Endothelial cell of umbilical vein (primary cell): Measurements from ENCODE around the gene HDAC4. TPM values are rescaled to one million over a fixed set of nuclear protein-coding genes. Genes with fewer than 3 reads are reported as not detected.

Experiments used
- BruUV-seq: library from RNA; stranded (reverse); fragments of 400-500 nt; replicated peaks from 2 replicates; lab custom pipeline; 2021; lab: Mats Ljungman, UMichigan
- CTCF ChIA-PET: fragments of 300-600, 350-600 bp; sonication (Branson Sonifier 250); formaldehyde crosslinking; loops from one replicate; lab custom pipeline; 2021; ENCODE audit warnings: antibody characterized with exemption, inconsistent platforms; lab: Charles Lee
- POLR2A ChIA-PET: fragments of 300-600, 350-600 bp; sonication (Branson Sonifier 250); formaldehyde crosslinking; loops from one replicate; lab custom pipeline; 2021; ENCODE audit warnings: antibody characterized with exemption, inconsistent platforms; lab: Charles Lee
- DNase-seq: peaks from one replicate; pipeline ENCODE4 v3.0.0-alpha.2; 2011; ENCODE audit warnings: low read depth, low spot score
- FAIRE-seq: peaks from 2 replicates; lab custom pipeline; 2011; peaks lifted over from hg19 to GRCh38; lab: Jason Lieb, UNC
- H2AFZ ChIP-seq: 2 replicates; pipeline ENCODE4 v1.6.0; 2012; ENCODE audit warnings: low read depth, low read length, control low read depth, inconsistent platforms
- H3K27ac ChIP-seq: 2 replicates; pipeline ENCODE4 v1.5.1; 2011; ENCODE audit warnings: low read depth, mild to moderate bottlenecking, control low read depth, low read length, moderate library complexity; ENCODE audit not compliant: insufficient read depth
- H3K27me3 ChIP-seq, 2 experiments: 2 replicates each; pipeline versions ENCODE4 v1.6.0 to v1.6.1; 2011; ENCODE audit warnings: low read length in 2 of 2, mixed read lengths in 1 of 2; ENCODE audit not compliant: control insufficient read depth in 2 of 2, insufficient read depth in 2 of 2
- H3K36me3 ChIP-seq, 2 experiments: 2 replicates in 1 of 2; 3 replicates in 1 of 2; pipeline ENCODE4 v1.5.1; 2011; ENCODE audit warnings: low read length in 2 of 2, mild to moderate bottlenecking in 1 of 2, moderate library complexity in 1 of 2; ENCODE audit not compliant: control insufficient read depth in 2 of 2, insufficient read depth in 2 of 2; ENCODE audit errors: extremely low read depth in 1 of 2
- H3K4me1 ChIP-seq: 3 replicates; pipeline ENCODE4 v1.5.1; 2011; ENCODE audit warnings: mild to moderate bottlenecking, low read length; ENCODE audit not compliant: control insufficient read depth, insufficient read depth; ENCODE audit errors: extremely low read depth
- H3K4me2 ChIP-seq: 2 replicates; pipeline ENCODE4 v1.6.1; 2011; ENCODE audit warnings: low read length, control low read depth, mixed read lengths; ENCODE audit not compliant: insufficient read depth
- H3K4me3 ChIP-seq, 3 experiments: fragments of 200-600 bp in 1 of 3; sonication (generic), shearing (Covaris generic) in 1 of 3; replicated peaks in 1 of 3; 2 replicates each; pipeline ENCODE4 v1.5.1; 2011 to 2016; ENCODE audit warnings: control low read depth in 3 of 3, low read length in 3 of 3, mild to moderate bottlenecking in 2 of 3, inconsistent platforms in 1 of 3, low read depth in 1 of 3, moderate library complexity in 1 of 3; ENCODE audit not compliant: insufficient read depth in 1 of 3
- H3K79me2 ChIP-seq: 2 replicates; pipeline ENCODE4 v1.6.0; 2012; ENCODE audit warnings: low read length, inconsistent platforms; ENCODE audit not compliant: control insufficient read depth, insufficient read depth
- H3K9ac ChIP-seq: replicated peaks from 2 replicates; pipeline ENCODE3; 2011; ENCODE audit warnings: low read length, control low read depth; ENCODE audit not compliant: insufficient read depth; ENCODE audit errors: extremely low read depth
- H3K9me1 ChIP-seq: replicated peaks from 3 replicates; pipeline ENCODE4 v1.6.0; 2011; ENCODE audit warnings: mild to moderate bottlenecking, low read length; ENCODE audit not compliant: control insufficient read depth, insufficient read depth; ENCODE audit errors: extremely low read depth
- H3K9me3 ChIP-seq: replicated peaks from 2 replicates; pipeline ENCODE4 v1.5.1; 2012; ENCODE audit warnings: low read length, inconsistent platforms; ENCODE audit not compliant: control insufficient read depth, insufficient read depth
- H4K20me1 ChIP-seq: replicated peaks from 2 replicates; pipeline ENCODE3; 2011; ENCODE audit warnings: mild to moderate bottlenecking, low read length; ENCODE audit not compliant: control insufficient read depth, insufficient read depth; ENCODE audit errors: extremely low read depth
- CTCF ChIP-seq, 2 donors: IDR thresholded peaks; 1 replicate in 1 of 2; 2 replicates in 1 of 2; pipeline ENCODE4 v1.5.1; 2011; ENCODE audit warnings: low read length in 2 of 2, mild to moderate bottlenecking in 2 of 2, moderate library complexity in 2 of 2, control low read depth in 1 of 2, inconsistent platforms in 1 of 2, low read depth in 1 of 2; ENCODE audit not compliant: insufficient read depth in 1 of 2; ENCODE audit errors: extremely low read depth in 1 of 2
- EZH2 ChIP-seq: IDR thresholded peaks from 2 replicates; pipeline ENCODE4 v1.6.1; 2012; ENCODE audit warnings: borderline replicate concordance, low read depth, mild to moderate bottlenecking, moderate library complexity, low read length, inconsistent platforms; ENCODE audit not compliant: severe bottlenecking
- FOS ChIP-seq: IDR thresholded peaks from 2 replicates; pipeline ENCODE4 v1.6.1; 2011; ENCODE audit warnings: mild to moderate bottlenecking, low read length, moderate library complexity, borderline replicate concordance; ENCODE audit not compliant: insufficient read depth
- GATA2 ChIP-seq: IDR thresholded peaks from 2 replicates; pipeline ENCODE4 v1.7.0; 2011; ENCODE audit warnings: low read depth, mild to moderate bottlenecking, moderate library complexity, mixed read lengths, low read length; ENCODE audit not compliant: insufficient read length, insufficient read depth
- JUN ChIP-seq: IDR thresholded peaks from 2 replicates; pipeline ENCODE4 v1.6.1; 2011; ENCODE audit warnings: borderline replicate concordance, low read depth; ENCODE audit not compliant: insufficient read length, insufficient read depth
- MYC ChIP-seq: IDR thresholded peaks from one replicate; pipeline ENCODE4 v1.6.1; 2011; ENCODE audit warnings: mild to moderate bottlenecking, low read depth, low read length
- POLR2A ChIP-seq: IDR thresholded peaks from 2 replicates; pipeline ENCODE4 v1.6.1; 2012; ENCODE audit warnings: low read depth, mild to moderate bottlenecking, control low read depth, low read length
- POLR2AphosphoS5 ChIP-seq: IDR thresholded peaks from 2 replicates; pipeline ENCODE4 v1.6.1; 2012; ENCODE audit warnings: low read depth, mild to moderate bottlenecking, control low read depth, low read length, moderate library complexity; ENCODE audit not compliant: insufficient read depth
- dilution Hi-C: fragments of 300-500 bp; cut with MboI; formaldehyde crosslinking; loops from one replicate; pipeline ENCODE4 v1.15.0; 2019; ENCODE audit warnings: low sequenced_read_pairs; ENCODE audit not compliant: extremely low pct_ligation_motif_present
- intact Hi-C: fragments of 100-400 bp; cut with micrococcal nuclease; formaldehyde crosslinking; loops from one replicate; pipeline ENCODE4 v1.10.0; 2022
- polyA plus RNA-seq, 4 experiments: library from polyadenylated mRNA; depleted of rRNA in 3 of 4; stranded (reverse) in 3 of 4; unstranded in 1 of 4; fragments of >200 nt; gene quantifications; 2 replicates each; pipeline versions ENCODE4 v1.2.1 to v1.2.3, GENCODE V29; 2011 to 2012; ENCODE audit warnings: missing spikeins in 1 of 4
- total RNA-seq: library from RNA; stranded (reverse); gene quantifications from 2 replicates; pipeline ENCODE4 v1.2.3, GENCODE V29; 2021
- TF ChIP-seq, protein P1 (sequence below): IDR thresholded peaks from 2 replicates; pipeline ENCODE4 v1.6.1; 2011; ENCODE audit not compliant: insufficient read depth, insufficient read length

Gene HDAC4
- total and polyA plus RNA-seq, 2 donors (not counting 3 experiments of a cell fraction or from before 2014, with no cell fraction given) = 13.4 to 33.0 TPM

DNA sequence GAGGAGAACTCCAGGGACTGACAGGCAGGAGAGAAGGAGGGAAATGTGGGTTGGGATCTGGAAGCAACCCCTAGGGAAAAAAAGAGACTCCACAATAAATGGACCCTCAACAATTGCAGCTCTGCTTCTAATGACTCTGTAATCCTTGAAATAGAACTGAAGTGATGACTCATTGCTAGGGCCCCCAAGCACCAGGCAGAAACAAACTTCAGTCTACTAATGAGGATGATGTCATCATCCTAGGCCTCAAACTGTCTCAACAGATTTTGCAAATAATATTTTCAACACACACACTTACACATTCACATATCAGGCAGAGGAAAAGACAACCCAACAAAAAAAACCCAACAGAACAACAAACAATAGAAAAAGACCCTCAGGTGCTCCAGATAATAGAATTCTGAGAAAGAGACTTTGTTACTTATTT, 143.3 kb downstream of the HDAC4 start:
- Histone ChIP-seq H3K4me1 (peaks cover 10% of the 10 kb centered on the region), H3K4me3 (no peak overlapping the region), H3K4me2 (peak overlapping the region; percentile 23), H3K9me1 (no peaks in the 10 kb centered on the region), H3K79me2 (no peaks in the 10 kb centered on the region), H3K9me3 (no peaks in the 10 kb centered on the region), H4K20me1 (no peaks in the 10 kb centered on the region), H3K27me3 (no peaks in the 10 kb centered on the region), H3K27ac (no peak overlapping the region), H2AFZ (no peak overlapping the region), H3K36me3 (no peaks in the 10 kb centered on the region), H3K9ac (no peak overlapping the region)
- TF ChIP-seq GATA2 (no peak), JUN (peak; percentile 96), FOS (peak; percentile 89)
- TF ChIP-seq, protein P1, sequence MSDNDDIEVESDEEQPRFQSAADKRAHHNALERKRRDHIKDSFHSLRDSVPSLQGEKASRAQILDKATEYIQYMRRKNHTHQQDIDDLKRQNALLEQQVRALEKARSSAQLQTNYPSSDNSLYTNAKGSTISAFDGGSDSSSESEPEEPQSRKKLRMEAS = no peak
- BruUV-seq = no TSS peak
- ChIA-PET POLR2A (no interaction called here), CTCF (interaction anchor here (0.7 to 1.0 kb wide), 2 partner anchors 10 to 887 kb away, joined by 3 to 4 read pairs; no protein-coding TSS in a partner anchor)
- FAIRE-seq (peak; percentile 91), DNase-seq (peak; percentile 52)
- dilution Hi-C loops = no loop called here
- intact Hi-C loops = no loop called here

DNA sequence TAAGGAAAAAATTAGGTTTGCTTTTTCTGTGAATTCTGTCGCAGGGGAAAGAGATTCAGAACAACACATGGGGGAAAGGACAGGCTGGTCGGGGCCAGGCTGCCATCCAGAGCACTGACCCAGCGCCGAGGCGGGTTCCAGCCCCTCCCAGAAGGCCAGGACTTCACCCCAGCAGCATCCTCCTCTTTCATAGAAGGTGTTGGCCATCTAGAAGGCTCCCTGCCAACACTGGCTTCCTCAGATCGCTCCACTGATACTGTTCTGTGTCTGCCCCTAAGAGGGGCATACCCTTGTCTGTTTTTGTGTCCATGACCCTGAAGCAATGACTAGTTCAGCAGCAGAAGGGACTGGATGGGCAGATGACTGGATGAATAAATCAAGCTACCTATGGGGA, 144.5 kb downstream of the HDAC4 start:
- ChIA-PET POLR2A (no interaction called here), CTCF (no interaction called here)
- no peaks in the 10 kb centered on the region for H3K79me2 ChIP-seq

More for the DNA sequence above, 144.5 kb downstream of the HDAC4 start:
- dilution Hi-C loops = no loop called here
- Histone ChIP-seq H3K9me1 (no peaks in the 10 kb centered on the region), H3K27me3 (no peaks in the 10 kb centered on the region), H3K9ac (no peak overlapping the region), H3K4me1 (peaks cover 10% of the 10 kb centered on the region), H3K4me2 (no peak overlapping the region), H3K9me3 (no peaks in the 10 kb centered on the region), H4K20me1 (no peaks in the 10 kb centered on the region), H3K4me3 (no peak overlapping the region), H3K36me3 (no peaks in the 10 kb centered on the region), H2AFZ (no peak overlapping the region), H3K27ac (no peak overlapping the region)
- FAIRE-seq (no peak), DNase-seq (no peak)
- BruUV-seq = no TSS peak
- TF ChIP-seq FOS = no peak
- no peak for TF ChIP-seq POLR2A
- TF ChIP-seq EZH2 = no peak
- TF ChIP-seq MYC = no peak
- TF ChIP-seq GATA2 = no peak
- TF ChIP-seq, protein P1 = no peak
- TF ChIP-seq JUN = no peak
- TF ChIP-seq CTCF (IDR thresholded peaks at IDR 0.05; ENCODE audit: extremely low read depth in 1 of 2, insufficient read depth in 1 of 2, low read depth in 1 of 2, low read length in 2 of 2) = no peak
- no peak for TF ChIP-seq POLR2AphosphoS5
- intact Hi-C loops = no loop called here
